Measurements from ENCODE around the gene CD48.

Gene CD48

DNA sequence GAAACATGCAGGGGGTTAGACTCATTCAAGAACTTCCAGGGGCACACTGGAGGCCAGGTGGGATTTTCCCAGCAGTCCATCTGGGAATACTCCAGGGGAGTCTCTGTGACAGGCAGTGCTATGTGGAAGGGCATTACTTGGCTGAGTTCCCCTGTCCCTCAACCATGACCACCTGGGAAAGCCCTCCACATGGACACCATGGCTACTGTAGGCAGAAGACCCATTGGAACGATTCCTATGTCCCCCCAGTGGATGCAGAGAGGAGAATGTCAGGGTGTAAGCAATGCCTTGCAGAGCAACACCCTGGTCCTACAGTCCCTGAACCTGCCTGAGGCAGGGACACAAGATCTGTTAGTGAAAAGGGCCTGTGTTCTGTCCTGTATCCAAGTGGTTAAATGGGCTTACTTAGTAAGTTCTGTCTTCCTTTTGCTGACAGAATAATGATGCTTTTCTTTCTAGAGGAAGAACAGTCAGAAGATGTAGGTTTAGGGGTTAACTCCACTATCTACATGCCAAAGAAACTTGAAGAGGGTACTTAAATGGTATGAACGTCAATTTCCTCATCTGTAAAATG, 78.2 kb downstream of the CD48 start:
- DNase-seq (ENCODE audit: low spot score) = no peak

DNA sequence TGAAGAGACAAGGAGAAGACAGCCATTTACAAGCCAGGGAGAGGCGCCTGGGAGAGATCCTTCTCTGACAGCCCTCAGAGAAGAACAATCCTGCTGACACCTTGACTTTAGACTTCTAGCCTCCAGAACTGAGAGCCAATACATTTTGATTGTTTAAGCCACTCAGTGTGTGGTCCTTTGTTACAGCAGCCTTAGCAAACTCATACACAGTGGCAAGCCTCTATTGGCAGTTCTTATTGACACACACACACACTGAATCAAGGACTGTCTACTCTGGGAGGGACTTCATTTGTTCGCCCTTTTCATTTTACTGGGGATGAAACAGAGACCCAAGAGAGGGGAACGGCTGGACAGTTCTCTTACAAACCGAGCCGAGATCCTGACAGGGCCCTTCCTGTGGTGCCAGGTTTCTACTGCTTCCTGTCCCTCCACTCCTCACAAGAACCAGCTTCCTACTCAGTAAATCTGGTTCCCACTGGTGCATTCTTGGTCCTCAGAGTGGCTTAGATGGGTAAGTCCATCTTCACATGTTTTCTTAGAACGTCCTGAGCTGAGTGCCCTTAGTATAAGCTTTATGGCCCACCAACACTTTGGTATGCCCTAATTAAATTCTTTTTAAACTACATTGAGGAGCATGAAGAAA, 79.5 kb downstream of the CD48 start:
- DNase-seq (ENCODE audit: low spot score) = no peak

DNA sequence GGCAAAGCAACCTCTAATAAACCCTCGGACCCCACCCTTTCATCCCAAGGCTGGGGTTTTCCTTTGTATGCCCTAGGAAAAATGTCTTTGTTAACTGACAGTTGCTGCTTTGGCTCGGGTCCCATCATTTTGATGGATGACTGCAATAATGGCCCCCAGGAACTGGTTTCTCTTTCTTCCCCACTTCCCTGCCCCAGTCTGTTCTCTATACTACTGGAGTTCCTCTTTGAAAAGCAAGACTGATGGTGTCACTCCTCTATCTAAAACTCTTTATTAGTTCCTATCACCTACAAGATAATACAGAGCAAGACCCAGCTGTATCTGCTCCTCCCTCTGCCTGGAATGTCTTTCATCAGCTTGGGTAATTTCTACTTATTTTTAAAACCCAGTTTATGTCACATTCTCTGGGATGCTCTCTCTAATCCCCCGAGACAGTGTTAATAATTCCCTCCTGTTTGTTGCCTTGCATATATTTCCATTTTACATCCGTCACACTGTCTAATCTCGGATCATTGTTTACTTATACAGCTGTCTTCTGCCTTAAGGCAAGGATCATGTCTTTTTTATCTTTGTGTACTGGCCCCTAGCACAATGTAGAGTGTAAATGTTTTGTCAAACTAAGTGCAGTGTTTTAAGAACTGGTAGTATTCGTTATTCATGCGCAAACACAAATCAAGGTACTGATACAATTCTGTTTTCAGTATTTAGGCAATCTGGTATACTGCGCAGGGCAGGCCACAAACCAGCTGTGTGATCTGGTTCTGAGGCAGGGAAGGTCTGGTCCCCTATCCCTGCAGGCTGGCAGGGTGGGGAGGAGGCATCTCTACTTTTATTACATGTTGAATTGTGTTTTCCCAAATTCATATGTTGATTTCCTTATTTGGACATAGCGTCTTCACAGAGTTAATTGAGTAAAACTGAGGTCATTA, 80.8 kb downstream of the CD48 start:
- DNase-seq (ENCODE audit: low spot score) = no peak

DNA sequence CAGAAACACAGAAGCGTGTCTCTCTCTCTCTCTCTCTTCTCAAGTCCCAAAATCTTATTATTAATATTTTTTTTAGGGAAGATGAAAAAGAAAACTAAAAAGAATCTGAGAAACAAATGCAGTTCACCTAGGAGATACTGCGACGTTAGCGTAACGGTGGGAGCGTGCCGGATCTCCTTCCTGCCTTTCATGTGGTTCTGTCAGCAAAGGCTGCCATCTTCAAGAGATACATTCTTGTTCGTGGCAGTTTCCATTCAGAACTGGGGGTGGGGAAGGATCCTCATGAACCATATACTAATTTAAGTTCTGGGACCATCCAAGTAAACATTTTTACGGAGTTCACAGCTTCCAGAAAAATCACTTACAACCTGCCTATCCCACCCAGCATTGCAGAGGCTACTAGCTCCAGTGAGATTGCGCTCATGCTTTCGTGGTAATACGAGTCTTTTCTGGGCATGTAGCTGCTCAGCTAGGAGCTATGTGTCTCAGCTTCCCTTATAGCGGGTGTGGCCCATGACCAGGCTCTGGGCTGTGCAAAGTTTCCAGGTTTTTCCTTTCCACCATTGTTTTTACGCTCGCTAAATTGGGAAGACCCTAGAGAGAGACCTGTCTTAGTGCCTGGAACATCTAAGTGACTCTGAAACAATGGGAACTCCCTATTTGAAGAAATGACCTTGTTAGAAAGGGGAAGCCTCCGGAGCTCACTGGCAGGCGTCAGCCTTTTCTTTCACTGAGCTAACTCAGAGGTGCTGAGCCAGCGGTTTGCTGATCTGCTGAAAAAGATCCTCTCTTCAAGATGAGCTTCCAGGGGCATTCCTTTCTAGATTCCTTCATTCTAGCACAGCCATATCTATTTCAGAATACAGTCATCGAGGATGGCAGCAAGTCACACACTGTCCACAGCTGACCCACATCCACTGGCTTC, 82.1 kb downstream of the CD48 start:
- no peak for DNase-seq (ENCODE audit: low spot score)

DNA sequence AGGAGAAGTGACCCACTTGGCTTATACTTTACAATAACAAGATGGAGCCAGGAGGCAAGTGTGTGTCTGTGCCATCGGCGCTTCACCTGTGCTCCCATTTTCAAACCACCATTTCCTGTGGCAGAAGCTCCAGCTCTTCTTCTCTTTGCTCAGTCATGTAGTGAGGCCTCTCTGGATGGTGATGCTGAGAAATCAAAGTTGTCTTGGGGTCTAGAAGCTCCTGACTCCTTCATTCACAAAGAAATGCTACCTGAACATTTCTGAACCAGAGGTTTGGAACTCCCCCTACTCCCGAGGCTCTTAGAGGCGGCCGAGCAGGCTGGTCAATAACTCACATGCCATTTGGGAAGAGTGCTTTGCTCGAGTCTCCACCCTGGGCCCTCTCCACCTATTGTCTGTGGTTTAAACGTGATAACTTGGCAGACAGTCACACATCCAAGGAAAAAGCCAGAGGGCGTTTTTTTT, 82.8 kb downstream of the CD48 start:
- no peak for DNase-seq (ENCODE audit: low spot score)
